Suprapubic skin (tissue), 4 donors: ENCODE results near the gene DRC1. TPM values are rescaled to one million over a fixed set of nuclear protein-coding genes. Genes with fewer than 3 reads are reported as not detected.
A peak's percentile ranks its signal among the peaks of the same experiment; 100 is the strongest.
"Not testable (repeated sequence)": the region's sequence is repeated elsewhere in the genome, so short reads cannot be mapped to it uniquely, and the experiment has no call there.

Experiments used
- DNase-seq, 2 donors: peaks; one replicate each; pipeline ENCODE4 v3.0.0-alpha.2; 2019; ENCODE audit warnings: low spot score in 2 of 2
- H3K27ac ChIP-seq: fragments of 200-600 bp; sonication (generic); one replicate; pipeline ENCODE4 v1.5.1; 2019
- H3K27me3 ChIP-seq: fragments of 200-600 bp; sonication (generic); one replicate; pipeline ENCODE4 v1.5.1; 2019
- H3K36me3 ChIP-seq: fragments of 200-600 bp; sonication (generic); one replicate; pipeline ENCODE4 v1.5.1; 2019
- H3K4me1 ChIP-seq: fragments of 200-600 bp; sonication (generic); one replicate; pipeline ENCODE4 v1.5.1; 2019
- H3K4me3 ChIP-seq: fragments of 200-600 bp; sonication (generic); one replicate; pipeline ENCODE4 v1.5.1; 2019; ENCODE audit warnings: mild to moderate bottlenecking
- H3K9me3 ChIP-seq: fragments of 200-600 bp; sonication (generic); one replicate; pipeline ENCODE4 v1.5.1; 2019
- EP300 ChIP-seq: sonication (generic); formaldehyde crosslinking; IDR thresholded peaks from one replicate; pipeline ENCODE4 v1.6.1; 2017; ENCODE audit warnings: antibody characterized with exemption
- POLR2A ChIP-seq, 2 donors: fragments of 450-650 bp; IDR thresholded peaks; one replicate each; pipeline ENCODE4 v1.6.1; 2017; ENCODE audit warnings: antibody characterized with exemption in 2 of 2, mild to moderate bottlenecking in 2 of 2, moderate library complexity in 2 of 2
- POLR2AphosphoS5 ChIP-seq, 3 donors: sonication (generic); formaldehyde crosslinking; IDR thresholded peaks; one replicate each; pipeline ENCODE4 v1.6.1; 2017; ENCODE audit warnings: antibody characterized with exemption in 3 of 3
- WGBS: methylation state at CpG from one replicate; pipeline ENCODE4 v1.1.5; 2018; 5-methylcytosine and 5-hydroxymethylcytosine counted together
- total RNA-seq, 4 donors: library from RNA; depleted of rRNA; stranded (reverse); fragments of >200 nt; gene quantifications; one replicate each; pipeline ENCODE4 v1.1.0, GENCODE V29; 2016
- TF ChIP-seq, protein P1 (sequence below), 2 donors: fragments of 200-600 bp in 1 of 2; fragments of 450-650 bp in 1 of 2; sonication (generic) in 1 of 2; IDR thresholded peaks; one replicate each; pipeline ENCODE4 v1.5.1; 2016 to 2019; ENCODE audit warnings: antibody characterized with exemption in 2 of 2, mild to moderate bottlenecking in 1 of 2, moderate library complexity in 1 of 2

Gene DRC1
- total RNA-seq, 4 donors from 2014 or later, result 0.26 TPM; not detected in 3

DNA sequence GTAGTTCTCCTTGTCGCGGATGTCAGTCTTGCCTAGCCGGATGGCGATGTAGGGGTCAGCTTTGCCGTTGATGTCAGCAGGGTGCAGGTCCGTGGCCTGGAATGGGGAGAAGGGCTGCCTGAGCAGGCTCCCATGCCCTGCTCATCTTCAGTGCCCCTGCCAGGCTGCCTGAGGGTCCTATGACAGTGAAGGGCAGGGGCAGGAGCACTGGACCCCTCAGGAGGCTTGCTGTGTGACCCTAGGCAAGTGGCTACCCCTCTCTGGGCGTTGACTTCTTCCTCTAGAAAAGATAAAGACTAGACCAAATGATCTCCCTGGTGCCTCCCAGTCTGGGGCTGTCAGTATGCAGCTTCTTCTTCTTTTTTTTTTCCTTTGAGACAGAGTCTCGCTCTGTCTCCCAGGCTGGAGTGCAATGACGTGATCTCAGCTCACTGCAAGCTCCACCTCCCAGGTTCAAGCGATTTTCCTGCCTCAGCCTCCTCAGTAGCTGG lies 64.3 kb downstream of the DRC1 start:
- peaks cover 3% of the 10 kb centered on the region for H3K4me1 ChIP-seq
- H3K27ac ChIP-seq, result no peak overlapping the region
- TF ChIP-seq POLR2A (IDR thresholded peaks at IDR 0.05) (no peak), EP300 (no peak), POLR2AphosphoS5 (IDR thresholded peaks at IDR 0.05) (no peak)
- TF ChIP-seq, protein P1, sequence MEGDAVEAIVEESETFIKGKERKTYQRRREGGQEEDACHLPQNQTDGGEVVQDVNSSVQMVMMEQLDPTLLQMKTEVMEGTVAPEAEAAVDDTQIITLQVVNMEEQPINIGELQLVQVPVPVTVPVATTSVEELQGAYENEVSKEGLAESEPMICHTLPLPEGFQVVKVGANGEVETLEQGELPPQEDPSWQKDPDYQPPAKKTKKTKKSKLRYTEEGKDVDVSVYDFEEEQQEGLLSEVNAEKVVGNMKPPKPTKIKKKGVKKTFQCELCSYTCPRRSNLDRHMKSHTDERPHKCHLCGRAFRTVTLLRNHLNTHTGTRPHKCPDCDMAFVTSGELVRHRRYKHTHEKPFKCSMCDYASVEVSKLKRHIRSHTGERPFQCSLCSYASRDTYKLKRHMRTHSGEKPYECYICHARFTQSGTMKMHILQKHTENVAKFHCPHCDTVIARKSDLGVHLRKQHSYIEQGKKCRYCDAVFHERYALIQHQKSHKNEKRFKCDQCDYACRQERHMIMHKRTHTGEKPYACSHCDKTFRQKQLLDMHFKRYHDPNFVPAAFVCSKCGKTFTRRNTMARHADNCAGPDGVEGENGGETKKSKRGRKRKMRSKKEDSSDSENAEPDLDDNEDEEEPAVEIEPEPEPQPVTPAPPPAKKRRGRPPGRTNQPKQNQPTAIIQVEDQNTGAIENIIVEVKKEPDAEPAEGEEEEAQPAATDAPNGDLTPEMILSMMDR (IDR thresholded peaks at IDR 0.05), result no peak
- peaks cover 5% of the 10 kb centered on the region for H3K9me3 ChIP-seq
- no peaks in the 10 kb centered on the region for H3K36me3 ChIP-seq
- H3K4me3 ChIP-seq, result no peak overlapping the region
- peak in 1 of 2 donors; percentile 40 for DNase-seq
- 80% methylated on average over 10 of the region's 10 CpGs for WGBS
- no peaks in the 10 kb centered on the region for H3K27me3 ChIP-seq

DNA sequence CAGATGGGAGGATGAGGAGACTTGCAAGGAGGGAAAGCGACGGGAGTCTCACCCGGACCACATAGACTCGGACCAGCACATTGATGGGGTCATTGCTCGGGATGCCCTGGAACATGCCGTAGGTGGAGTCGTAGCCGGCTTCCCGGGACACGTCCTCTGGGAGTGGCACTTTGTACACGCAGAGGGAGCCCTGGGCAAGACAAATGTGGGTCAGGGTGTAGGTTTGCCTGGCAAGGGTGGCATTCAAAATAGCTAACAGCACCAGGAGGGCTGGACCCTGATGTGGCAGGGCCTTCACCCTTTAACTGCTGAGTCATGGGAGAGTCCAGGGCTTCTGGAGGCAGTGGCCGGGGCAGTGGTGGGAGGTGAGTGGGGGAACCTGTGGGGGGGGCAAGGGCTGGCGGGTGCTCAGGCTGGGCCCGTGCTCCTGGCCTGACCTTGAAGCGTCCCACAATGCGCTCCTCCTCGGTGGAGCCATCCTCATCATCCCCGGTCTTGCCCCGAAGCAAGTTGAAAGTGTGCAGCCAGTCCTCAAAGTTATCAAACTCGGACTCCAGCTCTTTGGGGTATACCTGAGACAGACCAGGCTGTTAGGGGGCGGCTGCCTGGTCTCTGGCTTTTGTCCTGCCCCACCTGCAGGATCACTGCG lies 65.1 kb downstream of the DRC1 start:
- Histone ChIP-seq H3K36me3 (no peaks in the 10 kb centered on the region), H3K9me3 (peaks cover 5% of the 10 kb centered on the region), H3K27me3 (no peaks in the 10 kb centered on the region), H3K27ac (no peak overlapping the region), H3K4me1 (peaks cover 3% of the 10 kb centered on the region), H3K4me3 (no peak overlapping the region)
- TF ChIP-seq POLR2AphosphoS5 (IDR thresholded peaks at IDR 0.05) (no peak), POLR2A (IDR thresholded peaks at IDR 0.05) (no peak), EP300 (no peak)
- TF ChIP-seq, protein P1 (IDR thresholded peaks at IDR 0.05), result no peak
- WGBS, result 80% methylated on average over 13 of the region's 22 CpGs
- DNase-seq, result no peak

DNA sequence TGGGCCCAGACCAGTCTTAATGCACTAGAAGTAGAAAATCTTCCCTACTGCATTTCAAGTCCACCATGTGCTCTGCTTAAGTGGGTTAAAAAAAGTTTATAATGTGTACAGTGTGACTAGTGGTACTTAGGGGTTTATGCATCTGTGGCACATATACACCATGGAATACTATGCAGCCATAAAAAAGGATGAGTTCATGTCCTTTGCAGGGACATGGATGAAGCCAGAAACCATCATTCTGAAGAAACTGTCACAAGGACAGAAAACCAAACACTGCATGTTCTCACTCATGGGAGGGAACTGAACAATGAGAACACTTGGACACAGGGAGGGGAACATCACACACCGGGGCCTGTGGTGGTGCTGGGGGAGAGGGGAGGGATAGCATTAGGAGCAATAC lies 66.8 kb downstream of the DRC1 start:
- WGBS, result 89% methylated on average over 1 of the region's 1 CpG
- not testable (repeated sequence) for H3K9me3 ChIP-seq, H3K27ac ChIP-seq

DNA sequence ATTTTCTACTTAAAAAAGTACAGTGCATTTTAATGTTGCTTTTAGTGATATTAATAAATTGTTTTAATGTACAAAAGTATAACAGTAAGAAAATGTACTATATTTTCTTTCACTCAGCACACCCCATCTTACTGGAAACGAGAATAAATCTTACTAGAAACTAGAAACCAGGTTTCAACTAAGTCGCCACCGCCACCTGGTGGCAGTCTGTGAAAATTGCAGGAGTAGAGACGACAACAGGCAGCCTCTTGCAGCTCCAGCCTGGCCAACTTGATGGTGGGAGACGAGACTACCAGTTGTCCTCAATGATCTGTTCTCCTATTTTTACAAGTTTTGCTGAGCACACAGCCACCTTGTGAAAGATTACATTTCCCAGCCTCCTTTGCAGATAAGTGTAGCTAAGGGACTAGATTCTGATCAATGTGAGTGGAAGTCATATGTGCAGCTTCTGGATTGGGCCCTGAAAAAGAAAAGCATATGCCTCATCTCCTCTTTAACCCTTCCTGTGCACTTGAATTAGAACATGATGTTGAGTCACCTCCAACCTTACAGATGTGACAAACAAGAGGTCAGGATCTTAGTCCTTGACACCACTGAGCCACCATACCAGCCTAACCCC lies 67.5 kb downstream of the DRC1 start:
- Histone ChIP-seq H3K27me3 (no peaks in the 10 kb centered on the region), H3K4me3 (no peak overlapping the region), H3K9me3 (peaks cover 5% of the 10 kb centered on the region), H3K4me1 (no peaks in the 10 kb centered on the region), H3K36me3 (no peaks in the 10 kb centered on the region), H3K27ac (no peak overlapping the region)
- DNase-seq, result no peak
- 20% methylated on average over 5 of the region's 5 CpGs for WGBS
- TF ChIP-seq, protein P1 (IDR thresholded peaks at IDR 0.05), result peak; percentile 21 to 34
- no peak for TF ChIP-seq EP300

More for the DNA sequence above, 66.8 kb downstream of the DRC1 start:
- not testable (repeated sequence) for H3K4me1 ChIP-seq, H3K36me3 ChIP-seq, H3K4me3 ChIP-seq, H3K27me3 ChIP-seq, DNase-seq

DNA sequence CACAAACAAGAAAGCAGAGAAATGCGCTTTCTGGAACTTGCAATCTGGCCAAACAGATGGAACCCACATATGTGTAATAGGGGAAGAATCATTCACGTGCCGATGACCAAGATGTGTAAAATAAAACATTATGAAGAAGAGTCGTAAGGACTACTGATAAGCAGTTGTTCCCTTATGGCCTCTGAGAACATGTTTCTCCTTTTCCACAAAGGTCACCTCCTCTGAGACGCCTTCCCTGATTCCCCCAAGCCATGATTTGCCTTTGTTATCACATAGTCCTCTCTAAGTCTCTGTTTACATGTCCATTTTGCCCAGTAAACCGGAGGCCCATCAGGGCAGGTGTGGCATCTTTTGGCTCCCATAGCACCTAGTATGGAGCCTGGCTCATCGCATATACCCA lies 68.2 kb downstream of the DRC1 start:
- no peaks in the 10 kb centered on the region for H3K27me3 ChIP-seq
- H3K4me1 ChIP-seq, result no peaks in the 10 kb centered on the region
- 86% methylated on average over 7 of the region's 7 CpGs for WGBS
- no peak overlapping the region for H3K4me3 ChIP-seq
- H3K27ac ChIP-seq, result no peak overlapping the region
- peaks cover 5% of the 10 kb centered on the region for H3K9me3 ChIP-seq
- DNase-seq, result no peak
- no peaks in the 10 kb centered on the region for H3K36me3 ChIP-seq
- TF ChIP-seq, protein P1 (IDR thresholded peaks at IDR 0.05), result no peak
- TF ChIP-seq POLR2A (IDR thresholded peaks at IDR 0.05) (no peak), POLR2AphosphoS5 (IDR thresholded peaks at IDR 0.05) (no peak), EP300 (no peak)
